Brain microvascular endothelial cell (primary cell): Measurements from ENCODE around the gene USH1C.

Source experiments
- DNase-seq: peaks from one replicate; pipeline ENCODE4 v3.0.0-alpha.2; 2020
- H3K27ac ChIP-seq: fragments of 250-450 bp; sonication (Bioruptor Pico); 2 replicates; pipeline ENCODE4 v1.5.1; 2020; ENCODE audit warnings: mild to moderate bottlenecking, moderate library complexity
- H3K27me3 ChIP-seq: fragments of 250-450 bp; sonication (Bioruptor Pico); replicated peaks from 2 replicates; pipeline ENCODE4 v1.5.1; 2020; ENCODE audit warnings: mild to moderate bottlenecking
- H3K36me3 ChIP-seq: fragments of 250-450 bp; sonication (Bioruptor Pico); replicated peaks from 2 replicates; pipeline ENCODE4 v1.5.1; 2020; ENCODE audit warnings: mild to moderate bottlenecking
- H3K4me3 ChIP-seq: 2 replicates; pipeline ENCODE4 v1.5.1; 2011; ENCODE audit warnings: low read depth, mild to moderate bottlenecking, control low read depth, low read length, moderate library complexity
- CTCF ChIP-seq: IDR thresholded peaks from 2 replicates; pipeline ENCODE4 v1.5.1; 2011; ENCODE audit warnings: low read depth, mild to moderate bottlenecking, moderate library complexity, low read length, control low read depth, inconsistent platforms; ENCODE audit errors: missing control alignments
- in situ Hi-C: cut with HindIII; loops from 2 replicates; pipeline ENCODE4 v1.10.0; 2017; ENCODE audit warnings: low sequenced_read_pairs, low pct_ligation_motif_present

Gene USH1C

DNA sequence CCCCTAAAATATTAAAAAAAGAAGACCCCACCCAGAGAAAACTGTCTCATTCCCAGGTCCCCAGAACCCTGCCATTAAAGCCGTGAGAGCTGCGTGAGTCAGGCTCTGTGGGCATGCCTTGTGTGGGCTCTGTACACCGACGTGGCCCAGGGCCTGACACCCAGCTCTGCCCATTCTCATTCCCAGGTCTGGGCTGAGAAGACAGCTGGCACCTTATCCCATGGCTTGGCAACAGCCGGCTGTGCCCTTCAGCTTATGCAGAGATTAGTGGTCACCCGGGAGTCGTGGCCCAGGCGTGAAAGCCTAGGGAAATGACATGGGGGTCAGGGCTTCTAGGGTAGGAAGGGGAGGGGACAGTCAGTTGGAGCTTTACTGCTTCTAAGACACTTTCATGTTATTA is 34.7 kb upstream of the USH1C start:
- Histone ChIP-seq H3K4me3 (no peak overlapping the region), H3K27me3 (no peaks in the 10 kb centered on the region), H3K27ac (no peak overlapping the region), H3K36me3 (no peaks in the 10 kb centered on the region)
- in situ Hi-C loops = no loop called here
- TF ChIP-seq CTCF = no peak
- no peak for DNase-seq

- in situ Hi-C loops = no loop called here
- Histone ChIP-seq H3K27ac (no peak overlapping the region), H3K4me3 (no peak overlapping the region), H3K36me3 (no peaks in the 10 kb centered on the region), H3K27me3 (no peaks in the 10 kb centered on the region)
- no peak for DNase-seq
- TF ChIP-seq CTCF = no peak
These were observed 34.1 kb upstream of the USH1C start for GRCh38 chr11:17578296-17578695.

GRCh38 chr11:17575431-17576425 is 31.5 kb upstream of the USH1C start:
- Histone ChIP-seq H3K27ac (no peak overlapping the region), H3K27me3 (no peaks in the 10 kb centered on the region), H3K36me3 (no peaks in the 10 kb centered on the region), H3K4me3 (no peak overlapping the region)
- no peak for TF ChIP-seq CTCF
- DNase-seq = no peak
- in situ Hi-C loops = no loop called here

- H3K36me3 ChIP-seq = no peaks in the 10 kb centered on the region
- H3K4me3 ChIP-seq = no peak overlapping the region
- no peak overlapping the region for H3K27ac ChIP-seq
- DNase-seq = no peak
- in situ Hi-C loops = no loop called here
- TF ChIP-seq CTCF = no peak
- no peaks in the 10 kb centered on the region for H3K27me3 ChIP-seq
These were observed 30.2 kb upstream of the USH1C start for GRCh38 chr11:17574141-17575091.

DNA sequence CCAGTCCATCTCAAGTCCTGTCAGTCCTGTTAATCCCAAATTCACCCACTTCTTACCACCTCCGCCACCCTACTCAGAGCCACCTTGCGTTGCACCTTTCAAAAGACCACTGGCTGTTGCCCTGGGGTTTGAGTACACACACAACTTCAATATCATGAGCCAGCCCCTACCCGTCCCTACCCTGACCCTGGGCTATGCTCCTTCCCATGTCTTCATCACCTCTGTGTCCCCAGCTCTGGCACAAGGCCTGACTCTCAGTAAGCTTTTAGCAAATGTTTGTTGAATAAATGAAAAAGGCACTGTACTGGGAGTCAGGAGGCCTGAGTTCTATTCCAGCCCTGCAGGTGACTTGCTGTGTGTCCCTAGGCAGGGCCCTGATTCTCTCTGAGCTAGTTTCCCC is 29.3 kb upstream of the USH1C start:
- no peak for DNase-seq
- Histone ChIP-seq H3K27me3 (no peaks in the 10 kb centered on the region), H3K27ac (no peak overlapping the region), H3K36me3 (no peaks in the 10 kb centered on the region), H3K4me3 (no peak overlapping the region)
- in situ Hi-C loops = no loop called here
- no peak for TF ChIP-seq CTCF
